ENCODE results near the gene CNGA1. TPM values are rescaled to one million over a fixed set of nuclear protein-coding genes. Genes with fewer than 3 reads are reported as not detected.

CNGA1 gene
- total RNA-seq, 3 donors from 2014 or later, result 2.2 to 17.8 (median 5.4) TPM

- Histone ChIP-seq H3K4me3 (no peak overlapping the region), H3K9me3 (no peaks in the 10 kb centered on the region), H3K36me3 (ENCODE audit: low read depth) (no peaks in the 10 kb centered on the region), H3K4me1 (ENCODE audit: low read depth) (no peaks in the 10 kb centered on the region)
- DNase-seq, result no peak
- no peak for TF ChIP-seq CTCF (IDR thresholded peaks at IDR 0.05)
- intact Hi-C loops (cut with DNase I, micrococcal nuclease), result no loop called here
- no peak for ATAC-seq
These were observed 62.2 kb downstream of the CNGA1 start for GRCh38 chr4:47954245-47954644.

GRCh38 chr4:47945930-47946726 is 70.4 kb downstream of the CNGA1 start:
- no peaks in the 10 kb centered on the region for H3K9me3 ChIP-seq

GRCh38 chr4:47942081-47942819 is 74.2 kb downstream of the CNGA1 start:
- no peak for ATAC-seq
- no peak for TF ChIP-seq CTCF (IDR thresholded peaks at IDR 0.05)
- DNase-seq, result no peak
- H3K9me3 ChIP-seq, result no peaks in the 10 kb centered on the region
- H3K4me1 ChIP-seq (ENCODE audit: low read depth), result no peaks in the 10 kb centered on the region
- H3K4me3 ChIP-seq, result no peak overlapping the region
- H3K36me3 ChIP-seq (ENCODE audit: low read depth), result no peaks in the 10 kb centered on the region
- intact Hi-C loops (cut with DNase I, micrococcal nuclease), result no loop called here

More at GRCh38 chr4:47945930-47946726, 70.4 kb downstream of the CNGA1 start:
- DNase-seq (no peak), ATAC-seq (no peak)
- intact Hi-C loops (cut with DNase I, micrococcal nuclease), result no loop called here
- Histone ChIP-seq H3K4me1 (ENCODE audit: low read depth) (no peaks in the 10 kb centered on the region), H3K4me3 (no peak overlapping the region), H3K36me3 (ENCODE audit: low read depth) (no peaks in the 10 kb centered on the region)
- no peak for TF ChIP-seq CTCF (IDR thresholded peaks at IDR 0.05)

- DNase-seq (no peak), ATAC-seq (peak; percentile 32)
- no peaks in the 10 kb centered on the region for H3K36me3 ChIP-seq (ENCODE audit: low read depth)
- no peaks in the 10 kb centered on the region for H3K4me1 ChIP-seq (ENCODE audit: low read depth)
- no peaks in the 10 kb centered on the region for H3K9me3 ChIP-seq
- TF ChIP-seq CTCF (IDR thresholded peaks at IDR 0.05), result no peak
- intact Hi-C loops (cut with DNase I, micrococcal nuclease), result loop anchor here in 1 of 2 donors (10.0 kb wide), 1 partner anchor 255 kb away; no protein-coding TSS in a partner anchor
- H3K4me3 ChIP-seq, result no peak overlapping the region
These were observed 77.0 kb downstream of the CNGA1 start for GRCh38 chr4:47939456-47939855.

GRCh38 chr4:47936336-47936735 is 80.1 kb downstream of the CNGA1 start:
- Histone ChIP-seq H3K4me1 (ENCODE audit: low read depth) (no peaks in the 10 kb centered on the region), H3K36me3 (ENCODE audit: low read depth) (no peaks in the 10 kb centered on the region), H3K4me3 (no peak overlapping the region), H3K9me3 (no peaks in the 10 kb centered on the region)
- DNase-seq, result no peak
- no peak for TF ChIP-seq CTCF (IDR thresholded peaks at IDR 0.05)
- ATAC-seq, result no peak
- intact Hi-C loops (cut with DNase I, micrococcal nuclease), result loop anchor here in 1 of 2 donors (10.0 kb wide), 1 partner anchor 252 kb away; no protein-coding TSS in a partner anchor
